ENCODE data around the gene GLS.

GRCh38 chr2:190853531-190854383, 26.9 kb upstream of the GLS start:
- TF ChIP-seq CTCF (IDR thresholded peaks at IDR 0.05) (no peak), POLR2A (IDR thresholded peaks at IDR 0.05) (no peak), EP300 (IDR thresholded peaks at IDR 0.05) (no peak)
